ENCODE measurements around the gene UCN. TPM values are rescaled to one million over a fixed set of nuclear protein-coding genes. Genes with fewer than 3 reads are reported as not detected.

UCN gene
- total RNA-seq, 3 donors from 2014 or later = 0.52 to 1.2 (median 0.92) TPM

DNA sequence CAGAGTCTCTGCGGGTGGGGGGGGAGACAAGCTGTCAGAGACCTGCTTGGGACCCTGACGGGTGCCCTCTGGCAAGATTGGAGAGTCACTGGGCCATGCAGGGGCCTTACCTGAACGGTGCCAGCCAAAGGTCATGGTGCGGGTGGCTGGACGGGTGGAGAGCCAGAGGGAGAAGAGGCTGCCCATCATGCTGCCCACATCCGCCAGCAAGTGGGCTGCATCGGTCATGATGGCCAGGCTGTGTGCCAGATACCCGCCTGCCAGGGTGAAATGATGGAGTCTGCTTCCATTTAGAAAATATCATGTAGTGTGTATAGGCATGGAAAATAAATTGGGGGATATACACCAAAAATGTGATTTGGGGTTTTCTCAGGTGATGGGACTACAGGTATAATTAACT lies 50.2 kb downstream of the UCN start:
- no peaks in the 10 kb centered on the region for H3K9me3 ChIP-seq
- ATAC-seq (no peak), DNase-seq (no peak)
- intact Hi-C loops (cut with DNase I, micrococcal nuclease) = no loop called here
- TF ChIP-seq, protein P1, sequence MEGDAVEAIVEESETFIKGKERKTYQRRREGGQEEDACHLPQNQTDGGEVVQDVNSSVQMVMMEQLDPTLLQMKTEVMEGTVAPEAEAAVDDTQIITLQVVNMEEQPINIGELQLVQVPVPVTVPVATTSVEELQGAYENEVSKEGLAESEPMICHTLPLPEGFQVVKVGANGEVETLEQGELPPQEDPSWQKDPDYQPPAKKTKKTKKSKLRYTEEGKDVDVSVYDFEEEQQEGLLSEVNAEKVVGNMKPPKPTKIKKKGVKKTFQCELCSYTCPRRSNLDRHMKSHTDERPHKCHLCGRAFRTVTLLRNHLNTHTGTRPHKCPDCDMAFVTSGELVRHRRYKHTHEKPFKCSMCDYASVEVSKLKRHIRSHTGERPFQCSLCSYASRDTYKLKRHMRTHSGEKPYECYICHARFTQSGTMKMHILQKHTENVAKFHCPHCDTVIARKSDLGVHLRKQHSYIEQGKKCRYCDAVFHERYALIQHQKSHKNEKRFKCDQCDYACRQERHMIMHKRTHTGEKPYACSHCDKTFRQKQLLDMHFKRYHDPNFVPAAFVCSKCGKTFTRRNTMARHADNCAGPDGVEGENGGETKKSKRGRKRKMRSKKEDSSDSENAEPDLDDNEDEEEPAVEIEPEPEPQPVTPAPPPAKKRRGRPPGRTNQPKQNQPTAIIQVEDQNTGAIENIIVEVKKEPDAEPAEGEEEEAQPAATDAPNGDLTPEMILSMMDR (IDR thresholded peaks at IDR 0.05) = no peak
- H3K4me1 ChIP-seq (ENCODE audit: low read depth) = peaks cover 12% of the 10 kb centered on the region
- H3K36me3 ChIP-seq (ENCODE audit: low read depth) = no peaks in the 10 kb centered on the region
- H3K4me3 ChIP-seq = no peak overlapping the region

Other genes starting within 250 kb of the UCN start
- gene OST4, start 236.8 kb downstream of the UCN start, total RNA-seq = 100 to 1,000 TPM; 245 to 280 (median 254) TPM
- 100 to 1,000 TPM in 1 of 3 donors, 10 to 100 TPM in 2; 12.1 to 256 (median 42.3) TPM for gene EMILIN1, start 229.8 kb downstream of the UCN start, total RNA-seq
- 10 to 100 TPM in 1 of 3 donors, 1 to 10 TPM in 2; 6.3 to 14.7 (median 8.1) TPM for gene KHK, start 221.7 kb downstream of the UCN start, total RNA-seq
- 1 to 10 TPM in 2 of 3 donors, under 1 TPM in 1; 0.41 to 1.9 (median 1.5) TPM for gene CGREF1, start 189.3 kb downstream of the UCN start, total RNA-seq
- gene ABHD1, start 184.6 kb downstream of the UCN start, total RNA-seq = under 1 TPM in 2 of 3 donors, not detected in 1; 0.19 to 0.22 TPM
- 10 to 100 TPM; 32.8 to 47.0 (median 45.0) TPM for gene PREB, start 173.8 kb downstream of the UCN start, total RNA-seq
- not detected for gene PRR30, start 169.0 kb downstream of the UCN start, total RNA-seq
- gene TCF23, start 159.4 kb downstream of the UCN start, total RNA-seq = under 1 TPM in 2 of 3 donors, not detected in 1; 0.05 to 0.23 TPM
- 10 to 100 TPM; 82.0 to 88.8 (median 85.2) TPM for gene ATRAID, start 96.4 kb downstream of the UCN start, total RNA-seq
- 10 to 100 TPM; 27.7 to 34.8 (median 30.0) TPM for gene SLC5A6, start 96.2 kb downstream of the UCN start, total RNA-seq
- gene CAD, start 91.1 kb downstream of the UCN start, total RNA-seq = 10 to 100 TPM; 22.7 to 29.8 (median 24.7) TPM
- under 1 TPM in 1 of 3 donors, not detected in 2; 0.12 TPM for gene SLC30A3, start 45.4 kb downstream of the UCN start, total RNA-seq
- gene DNAJC5G, start 33.0 kb downstream of the UCN start, total RNA-seq = under 1 TPM in 1 of 3 donors, not detected in 2; 0.47 TPM
- under 1 TPM in 1 of 3 donors, not detected in 2; 0.43 TPM for gene TRIM54, start 26.0 kb downstream of the UCN start, total RNA-seq
- gene MPV17, start 14.7 kb upstream of the UCN start, total RNA-seq = 10 to 100 TPM; 39.5 to 49.0 (median 41.9) TPM
- gene GTF3C2, start 48.3 kb upstream of the UCN start, total RNA-seq = 10 to 100 TPM; 53.7 to 83.5 (median 56.9) TPM
- 10 to 100 TPM; 31.4 to 59.9 (median 34.0) TPM for gene EIF2B4, start 61.9 kb upstream of the UCN start, total RNA-seq
- 10 to 100 TPM; 85.5 to 94.4 (median 91.0) TPM for gene SNX17, start 62.2 kb upstream of the UCN start, total RNA-seq
- 10 to 100 TPM; 22.6 to 32.0 (median 25.4) TPM for gene ZNF513, start 72.3 kb upstream of the UCN start, total RNA-seq
- 10 to 100 TPM; 53.4 to 64.1 (median 59.6) TPM for gene PPM1G, start 101.1 kb upstream of the UCN start, total RNA-seq
- 100 to 1,000 TPM in 1 of 3 donors, 10 to 100 TPM in 2; 68.4 to 104 (median 87.6) TPM for gene NRBP1, start 120.2 kb upstream of the UCN start, total RNA-seq
- gene KRTCAP3, start 133.9 kb upstream of the UCN start, total RNA-seq = 10 to 100 TPM; 43.9 to 93.4 (median 85.1) TPM
- gene IFT172, start 181.3 kb upstream of the UCN start, total RNA-seq = 10 to 100 TPM; 54.4 to 93.7 (median 62.4) TPM
- gene FNDC4, start 186.8 kb upstream of the UCN start, total RNA-seq = 1 to 10 TPM in 2 of 3 donors, under 1 TPM in 1; 0.64 to 3.1 (median 1.7) TPM
- under 1 TPM in 1 of 3 donors, not detected in 2; 0.29 TPM for gene GCKR, start 188.4 kb upstream of the UCN start, total RNA-seq

Data from mucosa of descending colon (tissue), 3 donors.